H1 (cell line): ENCODE measurements around the gene CLN6.

Source experiments
- FOSL1 ChIP-seq: IDR thresholded peaks from 2 replicates; pipeline ENCODE4 v1.6.1; 2011; ENCODE audit warnings: mild to moderate bottlenecking, low read depth, low read length, moderate library complexity; ENCODE audit not compliant: insufficient read depth
- JUN ChIP-seq: IDR thresholded peaks from 2 replicates; pipeline ENCODE4 v1.6.1; 2011; ENCODE audit warnings: low read depth, mild to moderate bottlenecking, improper control_type of control experiment, low read length

GRCh38 chr15:68239025-68239424 is 9.5 kb upstream of the CLN6 start:
- TF ChIP-seq FOSL1 (no peak), JUN (no peak)
